Stomach (tissue), 9 donors: ENCODE data around the gene ZNF619. TPM values are rescaled to one million over a fixed set of nuclear protein-coding genes. Genes with fewer than 3 reads are reported as not detected.

Experiments
- DNase-seq, 2 donors: peaks; one replicate each; pipeline versions ENCODE4 v3.0.0 to v3.0.0-alpha.2; 2013 to 2019
- H3K27ac ChIP-seq, 5 donors: fragments of 200-600 bp in 4 of 5; sonication (generic) in 4 of 5; one replicate each; pipeline ENCODE4 v1.5.1; 2013 to 2019; ENCODE audit warnings: mild to moderate bottlenecking in 1 of 5, moderate library complexity in 1 of 5
- H3K27me3 ChIP-seq, 3 donors: fragments of 200-600 bp; sonication (generic); one replicate each; pipeline ENCODE4 v1.5.1; 2017 to 2019; ENCODE audit warnings: mixed run types in 1 of 3
- H3K36me3 ChIP-seq, 4 donors: fragments of 200-600 bp; sonication (generic); 1 replicate in 3 of 4; 2 replicates in 1 of 4; pipeline ENCODE4 v1.5.1; 2016 to 2019
- H3K4me1 ChIP-seq, 4 donors: fragments of 200-600 bp; sonication (generic); one replicate each; pipeline ENCODE4 v1.5.1; 2016 to 2019
- H3K4me3 ChIP-seq, 4 donors: fragments of 200-600 bp; sonication (generic) in 3 of 4; one replicate each; pipeline ENCODE4 v1.5.1; 2016 to 2019; ENCODE audit warnings: mild to moderate bottlenecking in 1 of 4
- H3K9me3 ChIP-seq, 4 donors: fragments of 200-600 bp; sonication (generic); one replicate each; pipeline ENCODE4 v1.5.1; 2016 to 2019
- EP300 ChIP-seq: sonication (generic); formaldehyde crosslinking; IDR thresholded peaks from one replicate; pipeline ENCODE4 v1.6.1; 2017; ENCODE audit warnings: antibody characterized with exemption
- POLR2A ChIP-seq, 4 donors: fragments of 450-650 bp; IDR thresholded peaks; one replicate each; pipeline ENCODE4 v1.6.1; 2016; ENCODE audit warnings: antibody characterized with exemption in 4 of 4, control low read depth in 2 of 4, mild to moderate bottlenecking in 1 of 4, moderate library complexity in 1 of 4
- POLR2AphosphoS5 ChIP-seq, 3 donors: sonication (generic); formaldehyde crosslinking; IDR thresholded peaks; one replicate each; pipeline ENCODE4 v1.6.1; 2016; ENCODE audit warnings: antibody characterized with exemption in 3 of 3
- WGBS, 5 donors: extraction: QIAGEN DNeasy Blood & Tissue Kit in 3 of 5; methylation state at CpG; one replicate each; pipeline versions ENCODE4 v1.1.5 to v1.1.7; 2013 to 2018; 5-methylcytosine and 5-hydroxymethylcytosine counted together
- intact Hi-C: fragments of 100-400 bp; cut with DNase I; formaldehyde crosslinking; loops from one replicate; pipeline ENCODE4 v1.15.1; 2023; ENCODE audit warnings: low total_unique reads
- polyA plus RNA-seq, 3 donors: library from polyadenylated mRNA; stranded (reverse); fragments of 200-250 nt; gene quantifications; one replicate each; pipeline ENCODE4 v1.2.3, GENCODE V29; 2013
- small RNA-seq, 4 donors: library from RNA; depleted of rRNA; stranded (forward); fragments of <200 nt; gene quantifications; one replicate each; pipeline ENCODE3, GENCODE V24; 2016
- total RNA-seq, 5 donors: library from RNA; depleted of rRNA; stranded (reverse); fragments of >200 nt; gene quantifications; one replicate each; pipeline versions ENCODE4 v1.1.0 to v1.2.3, GENCODE V29; 2014 to 2016
- TF ChIP-seq, protein P1 (sequence below), 7 experiments: fragments of 450-650 bp in 4 of 7; fragments of 200-600 bp in 3 of 7; sonication (generic) in 3 of 7; IDR thresholded peaks; one replicate each; pipeline ENCODE4 v1.5.1; 2016 to 2019; ENCODE audit warnings: antibody characterized with exemption in 7 of 7, control low read depth in 2 of 7, mild to moderate bottlenecking in 1 of 7
- donor health status: healthy with polysubstance abuse.
- donor health status: Bipolar disorder and iron deficiency.
- donor health status: healthy.

The ZNF619 gene
- total and polyA plus RNA-seq, 8 donors: 0.83 to 137 (median 3.0) TPM

DNA sequence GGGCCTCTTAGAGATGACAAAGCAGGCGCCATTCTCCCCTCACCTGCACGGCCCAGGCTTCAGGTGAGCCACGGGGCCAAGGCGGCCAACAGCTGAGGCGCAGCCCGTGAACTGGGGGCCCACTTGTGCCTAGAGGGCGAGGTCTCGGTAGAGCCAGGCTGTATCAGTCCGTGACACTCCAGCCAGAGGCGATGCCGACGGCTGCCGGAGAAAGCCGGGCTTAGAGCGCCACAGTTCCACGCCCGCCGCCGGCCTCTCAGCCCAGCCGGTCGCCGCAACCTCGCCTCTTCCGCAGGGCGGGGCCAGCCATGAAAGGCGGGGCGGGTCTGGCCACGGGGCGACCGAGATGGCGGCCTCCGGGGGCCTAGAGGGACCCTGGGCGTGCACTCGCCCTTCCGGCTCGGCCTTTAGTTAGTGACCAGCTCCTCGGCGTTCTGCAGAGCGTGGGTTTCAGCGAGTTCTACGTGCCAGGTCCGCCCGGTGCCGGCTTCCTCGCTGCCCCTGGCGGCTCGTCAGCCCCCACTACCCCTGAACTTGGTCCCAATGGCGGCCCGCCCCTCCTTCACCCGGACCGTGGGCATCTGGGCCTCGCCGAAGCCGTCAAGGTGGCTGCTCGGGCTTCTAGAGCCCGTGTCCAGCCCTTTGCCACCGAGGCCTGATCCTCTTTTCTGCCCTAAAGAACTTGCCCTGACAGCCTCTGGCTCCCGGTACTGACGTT is 47.8 kb downstream of the ZNF619 start, which contains the start of gene ZNF621:
TSS of gene ZNF621 (plus strand) at position 393 of the 718 bp plus-strand sequence. CDS start 881 bp downstream, outside the sequence.
- peaks cover 11 to 38% (median 30%) of the 10 kb centered on the region in 4 donors for H3K4me1 ChIP-seq
- peak within 1 kb of the TSS; percentile 88 to 94 (median 89) for H3K27ac ChIP-seq
- no peaks in the 10 kb centered on the region for H3K9me3 ChIP-seq
- DNase-seq: peak; percentile 94 to 97
- H3K36me3 ChIP-seq: peaks cover 10 to 33% (median 31%) of the 10 kb centered on the region in 4 donors
- TF ChIP-seq EP300: no peak
- peak; percentile 45 to 98 (median 96) for TF ChIP-seq POLR2AphosphoS5 (IDR thresholded peaks at IDR 0.05)
- peak in 2 of 4 donors; percentile 32 to 93 for TF ChIP-seq POLR2A (IDR thresholded peaks at IDR 0.05)
- TF ChIP-seq, protein P1, sequence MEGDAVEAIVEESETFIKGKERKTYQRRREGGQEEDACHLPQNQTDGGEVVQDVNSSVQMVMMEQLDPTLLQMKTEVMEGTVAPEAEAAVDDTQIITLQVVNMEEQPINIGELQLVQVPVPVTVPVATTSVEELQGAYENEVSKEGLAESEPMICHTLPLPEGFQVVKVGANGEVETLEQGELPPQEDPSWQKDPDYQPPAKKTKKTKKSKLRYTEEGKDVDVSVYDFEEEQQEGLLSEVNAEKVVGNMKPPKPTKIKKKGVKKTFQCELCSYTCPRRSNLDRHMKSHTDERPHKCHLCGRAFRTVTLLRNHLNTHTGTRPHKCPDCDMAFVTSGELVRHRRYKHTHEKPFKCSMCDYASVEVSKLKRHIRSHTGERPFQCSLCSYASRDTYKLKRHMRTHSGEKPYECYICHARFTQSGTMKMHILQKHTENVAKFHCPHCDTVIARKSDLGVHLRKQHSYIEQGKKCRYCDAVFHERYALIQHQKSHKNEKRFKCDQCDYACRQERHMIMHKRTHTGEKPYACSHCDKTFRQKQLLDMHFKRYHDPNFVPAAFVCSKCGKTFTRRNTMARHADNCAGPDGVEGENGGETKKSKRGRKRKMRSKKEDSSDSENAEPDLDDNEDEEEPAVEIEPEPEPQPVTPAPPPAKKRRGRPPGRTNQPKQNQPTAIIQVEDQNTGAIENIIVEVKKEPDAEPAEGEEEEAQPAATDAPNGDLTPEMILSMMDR (IDR thresholded peaks at IDR 0.05): no peak
- H3K4me3 ChIP-seq: peak within 1 kb of the TSS; percentile 52 to 89 (median 68)
- intact Hi-C loops: no loop called here
- no peaks in the 10 kb centered on the region for H3K27me3 ChIP-seq
- 0 to 2% (median 1%) methylated on average over 45 to 59 of the region's 59 CpGs for WGBS, 5 donors

DNA sequence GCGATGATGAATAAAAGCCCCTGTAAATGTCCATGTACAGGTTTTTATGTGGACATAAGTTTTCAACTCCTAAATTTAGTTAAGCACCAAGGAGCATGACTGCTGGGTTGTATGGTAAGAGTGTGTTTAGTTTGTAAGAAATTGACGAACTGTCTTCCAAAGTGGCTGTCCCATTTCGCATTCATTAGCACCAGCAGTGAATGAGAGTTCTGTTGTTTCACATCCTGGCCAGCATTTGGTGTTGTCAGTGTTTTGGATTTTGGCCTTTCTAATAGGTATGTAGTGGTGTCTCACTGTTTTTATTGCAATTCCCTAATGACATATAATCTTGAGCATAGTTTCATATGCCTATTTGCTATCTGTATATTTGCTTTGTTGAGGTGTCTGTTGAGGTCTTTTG is 51.5 kb downstream of the ZNF619 start:
- H3K4me1 ChIP-seq: peaks cover 11 to 35% (median 30%) of the 10 kb centered on the region in 4 donors
- no peak for DNase-seq
- WGBS, 5 donors: 91 to 99% (median 96%) methylated on average over 3 of the region's 3 CpGs
- H3K27me3 ChIP-seq: no peaks in the 10 kb centered on the region
- H3K4me3 ChIP-seq: no peak overlapping the region
- peaks cover 0 to 28% (median 15%) of the 10 kb centered on the region in 4 donors for H3K9me3 ChIP-seq
- TF ChIP-seq POLR2AphosphoS5 (IDR thresholded peaks at IDR 0.05): no peak
- TF ChIP-seq POLR2A (IDR thresholded peaks at IDR 0.05): no peak
- TF ChIP-seq, protein P1 (IDR thresholded peaks at IDR 0.05): no peak
- peaks cover 47 to 70% (median 68%) of the 10 kb centered on the region in 4 donors for H3K36me3 ChIP-seq
- intact Hi-C loops: no loop called here
- no peak overlapping the region for H3K27ac ChIP-seq

DNA sequence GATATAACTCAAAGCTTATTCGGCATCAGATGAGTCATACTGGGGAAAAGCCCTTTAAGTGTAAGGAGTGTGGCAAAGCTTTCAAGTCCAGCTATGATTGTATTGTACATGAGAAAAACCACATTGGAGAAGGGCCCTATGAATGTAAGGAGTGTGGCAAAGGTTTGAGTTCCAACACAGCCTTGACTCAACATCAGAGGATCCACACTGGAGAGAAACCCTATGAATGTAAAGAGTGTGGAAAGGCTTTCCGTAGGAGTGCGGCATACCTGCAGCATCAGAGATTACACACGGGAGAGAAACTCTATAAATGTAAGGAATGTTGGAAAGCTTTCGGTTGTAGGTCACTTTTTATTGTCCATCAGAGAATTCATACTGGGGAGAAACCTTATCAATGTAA is 55.3 kb downstream of the ZNF619 start:
- Histone ChIP-seq H3K27ac (no peak overlapping the region), H3K4me1 (peaks cover 0 to 3% (median 1%) of the 10 kb centered on the region in 4 donors), H3K36me3 (peaks cover 55 to 100% (median 97%) of the 10 kb centered on the region in 4 donors), H3K4me3 (no peak overlapping the region), H3K9me3 (peaks cover 0 to 33% (median 19%) of the 10 kb centered on the region in 4 donors), H3K27me3 (no peaks in the 10 kb centered on the region)
- no peak for DNase-seq
- intact Hi-C loops: no loop called here
- TF ChIP-seq, protein P1 (IDR thresholded peaks at IDR 0.05): no peak
- TF ChIP-seq POLR2A (IDR thresholded peaks at IDR 0.05): no peak
- no peak for TF ChIP-seq EP300
- TF ChIP-seq POLR2AphosphoS5 (IDR thresholded peaks at IDR 0.05): no peak
- 93 to 99% (median 98%) methylated on average over 5 of the region's 5 CpGs for WGBS, 5 donors

DNA sequence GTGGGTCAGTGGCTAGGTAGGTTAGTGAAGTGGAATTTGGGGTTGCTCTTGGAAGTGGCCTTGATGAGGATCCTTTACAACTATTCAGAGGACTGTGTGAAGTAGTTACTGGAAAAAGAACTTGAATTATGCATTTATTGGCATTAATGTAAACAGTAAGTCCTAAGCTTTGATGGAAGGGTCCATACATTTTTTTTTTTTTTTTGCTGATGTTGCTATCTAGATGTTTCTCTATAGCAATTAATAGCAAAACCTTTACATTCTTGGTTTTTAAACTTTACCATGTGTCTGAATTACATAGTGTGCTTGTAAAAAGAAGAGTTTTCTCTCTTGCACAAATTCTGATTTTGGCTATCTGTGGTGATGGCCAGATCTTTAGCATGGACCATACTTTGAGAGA is 57.4 kb downstream of the ZNF619 start:
- Histone ChIP-seq H3K36me3 (peaks cover 49 to 98% (median 92%) of the 10 kb centered on the region in 4 donors), H3K27ac (no peak overlapping the region), H3K27me3 (no peaks in the 10 kb centered on the region), H3K4me3 (no peak overlapping the region), H3K9me3 (peaks cover 0 to 43% (median 26%) of the 10 kb centered on the region in 4 donors), H3K4me1 (no peaks in the 10 kb centered on the region)
- no peak for TF ChIP-seq POLR2A (IDR thresholded peaks at IDR 0.05)
- no peak for TF ChIP-seq POLR2AphosphoS5 (IDR thresholded peaks at IDR 0.05)
- TF ChIP-seq, protein P1 (IDR thresholded peaks at IDR 0.05): no peak
- no peak for TF ChIP-seq EP300
- DNase-seq: no peak
- intact Hi-C loops: no loop called here

Small RNA genes within 50 kb of the gene (small RNA-seq; reads per million reads assigned to genes)
- 0 to 0.15 (median 0.12) reads per million in 4 donors for gene RNU5B-2P

Other genes starting within 250 kb of the ZNF619 start
- gene EIF1B, start 167.4 kb upstream of the ZNF619 start, total RNA-seq: 10 to 100 TPM in 4 of 5 donors, 1 to 10 TPM in 1; 2.6 to 44.5 (median 18.3) TPM
- 10 to 100 TPM; 52.7 to 76.8 (median 68.3) TPM for gene EIF1B, start 167.4 kb upstream of the ZNF619 start, polyA plus RNA-seq
- 1 to 10 TPM in 1 of 5 donors, not detected in 4; 2.2 TPM for gene ENTPD3, start 89.9 kb upstream of the ZNF619 start, total RNA-seq
- gene ENTPD3, start 89.9 kb upstream of the ZNF619 start, polyA plus RNA-seq: 1 to 10 TPM in 2 of 3 donors, under 1 TPM in 1; 0.93 to 3.8 (median 2.9) TPM
- 100 to 1,000 TPM; 163 to 607 (median 495) TPM for gene RPL14, start 19.8 kb upstream of the ZNF619 start, total RNA-seq
- 1,000 to 10,000 TPM; 1,553 to 2,267 (median 2,011) TPM for gene RPL14, start 19.8 kb upstream of the ZNF619 start, polyA plus RNA-seq
- gene ZNF620, start 28.9 kb downstream of the ZNF619 start, total RNA-seq: 10 to 100 TPM in 1 of 5 donors, 1 to 10 TPM in 3, not detected in 1; 1.3 to 77.0 (median 4.2) TPM
- gene ZNF620, start 28.9 kb downstream of the ZNF619 start, polyA plus RNA-seq: 1 to 10 TPM in 2 of 3 donors, under 1 TPM in 1; 0.92 to 1.9 (median 1.0) TPM
- 10 to 100 TPM in 4 of 5 donors, 1 to 10 TPM in 1; 6.7 to 56.0 (median 30.4) TPM for gene ZNF621, start 47.8 kb downstream of the ZNF619 start, total RNA-seq
- 1 to 10 TPM; 5.7 to 9.0 (median 8.5) TPM for gene ZNF621, start 47.8 kb downstream of the ZNF619 start, polyA plus RNA-seq